Right hindlimb (tissue), 1 donor: Measurements from ENCODE around the gene PRR7.

Experiments
- DNase-seq: peaks from one replicate; pipeline ENCODE4 v3.0.0-alpha.2; 2018

The PRR7 gene

DNA sequence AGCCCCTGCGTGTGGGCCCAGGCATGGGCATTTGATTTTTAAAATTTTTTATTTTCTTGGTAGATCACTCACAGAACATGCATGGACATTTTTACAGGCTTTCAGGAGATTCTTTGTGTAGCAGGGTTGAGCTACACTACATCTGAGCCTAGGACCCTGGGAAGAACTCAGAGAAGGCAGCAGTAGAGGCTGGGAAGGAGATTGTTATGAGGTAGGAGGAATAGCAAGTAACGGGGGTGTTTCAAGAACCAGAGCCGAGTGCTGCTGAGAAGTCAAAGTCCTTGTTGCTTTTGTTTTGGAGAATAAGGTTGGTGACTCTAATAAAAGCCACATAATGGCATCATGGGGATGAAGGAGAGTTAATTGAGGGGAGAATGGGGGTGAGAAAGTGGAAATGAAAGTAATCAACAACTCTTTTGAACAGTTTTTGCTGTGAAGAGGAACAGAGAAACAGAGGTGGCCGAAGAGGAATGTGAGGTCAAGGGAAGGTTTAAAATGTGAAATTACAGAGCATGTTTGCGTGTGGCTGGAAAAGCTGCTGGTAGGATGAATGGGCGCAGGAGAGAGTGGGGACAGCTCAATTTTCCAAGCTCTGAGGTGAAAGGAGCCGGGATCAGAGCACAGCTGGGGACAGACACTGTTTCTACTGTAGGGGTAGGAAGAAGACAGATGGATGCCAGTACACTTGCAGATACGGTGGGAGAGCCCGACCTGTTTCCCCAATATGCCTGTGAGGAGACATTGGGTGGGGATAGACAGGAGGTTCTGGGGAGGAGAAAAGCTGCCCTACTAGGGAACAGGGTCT, 55.5 kb downstream of the PRR7 start:
- DNase-seq: no peak

DNA sequence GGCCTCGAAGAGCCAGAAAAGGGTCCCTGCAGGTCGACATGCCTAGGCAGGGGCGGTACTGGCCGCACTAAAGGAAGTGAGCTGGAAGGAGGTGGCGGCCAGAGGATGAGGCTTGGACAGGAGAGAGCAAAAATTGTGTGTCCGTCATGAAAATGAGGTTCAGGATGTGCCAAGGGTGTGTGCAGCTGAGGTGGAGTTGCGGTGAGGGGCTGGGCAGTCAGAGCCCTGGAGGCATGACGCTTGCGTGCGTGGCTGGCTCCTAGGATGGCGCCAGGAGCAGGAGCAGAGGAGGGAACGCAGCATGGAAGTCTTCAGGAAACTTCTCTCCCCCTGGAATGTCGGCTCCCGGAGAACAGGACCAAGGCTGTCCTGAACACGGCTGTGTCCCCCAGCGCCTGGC, 56.3 kb downstream of the PRR7 start:
- no peak for DNase-seq

DNA sequence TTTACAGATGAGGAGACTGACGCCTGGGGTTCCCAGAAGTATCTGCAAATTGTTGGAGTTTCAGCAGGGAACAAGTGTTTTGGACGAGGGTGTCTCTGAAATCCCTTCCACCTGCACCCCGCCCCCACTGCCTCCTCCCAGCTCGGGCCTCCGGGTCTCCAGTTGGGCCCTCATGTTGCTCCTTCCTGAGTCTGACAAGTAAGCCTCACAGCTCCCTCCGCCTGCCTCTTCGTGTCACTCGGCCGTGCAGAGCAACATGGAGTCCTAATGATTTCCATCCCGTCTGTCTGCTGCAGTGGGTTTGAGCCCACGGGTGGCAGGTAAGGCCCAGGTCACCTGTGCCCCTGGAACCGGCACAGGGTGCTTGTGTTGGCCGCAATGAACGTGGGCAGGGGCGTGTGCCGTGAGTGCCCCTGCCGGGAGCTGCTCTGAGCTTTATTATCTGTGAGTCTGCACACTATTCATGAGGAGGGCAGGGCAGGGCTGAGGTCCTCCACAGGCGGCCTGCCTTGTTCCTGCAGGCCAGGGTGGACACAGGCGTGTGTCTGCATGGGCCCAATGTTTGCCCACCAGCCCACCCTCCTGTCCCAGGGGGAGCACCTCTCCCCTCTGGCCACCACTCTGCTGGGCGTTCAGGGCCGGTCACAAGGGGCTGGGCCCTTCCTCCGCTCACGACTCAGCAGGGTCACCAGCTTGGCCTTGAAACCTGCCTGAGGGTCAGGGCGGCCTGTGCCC, 56.9 kb downstream of the PRR7 start:
- no peak for DNase-seq

DNA sequence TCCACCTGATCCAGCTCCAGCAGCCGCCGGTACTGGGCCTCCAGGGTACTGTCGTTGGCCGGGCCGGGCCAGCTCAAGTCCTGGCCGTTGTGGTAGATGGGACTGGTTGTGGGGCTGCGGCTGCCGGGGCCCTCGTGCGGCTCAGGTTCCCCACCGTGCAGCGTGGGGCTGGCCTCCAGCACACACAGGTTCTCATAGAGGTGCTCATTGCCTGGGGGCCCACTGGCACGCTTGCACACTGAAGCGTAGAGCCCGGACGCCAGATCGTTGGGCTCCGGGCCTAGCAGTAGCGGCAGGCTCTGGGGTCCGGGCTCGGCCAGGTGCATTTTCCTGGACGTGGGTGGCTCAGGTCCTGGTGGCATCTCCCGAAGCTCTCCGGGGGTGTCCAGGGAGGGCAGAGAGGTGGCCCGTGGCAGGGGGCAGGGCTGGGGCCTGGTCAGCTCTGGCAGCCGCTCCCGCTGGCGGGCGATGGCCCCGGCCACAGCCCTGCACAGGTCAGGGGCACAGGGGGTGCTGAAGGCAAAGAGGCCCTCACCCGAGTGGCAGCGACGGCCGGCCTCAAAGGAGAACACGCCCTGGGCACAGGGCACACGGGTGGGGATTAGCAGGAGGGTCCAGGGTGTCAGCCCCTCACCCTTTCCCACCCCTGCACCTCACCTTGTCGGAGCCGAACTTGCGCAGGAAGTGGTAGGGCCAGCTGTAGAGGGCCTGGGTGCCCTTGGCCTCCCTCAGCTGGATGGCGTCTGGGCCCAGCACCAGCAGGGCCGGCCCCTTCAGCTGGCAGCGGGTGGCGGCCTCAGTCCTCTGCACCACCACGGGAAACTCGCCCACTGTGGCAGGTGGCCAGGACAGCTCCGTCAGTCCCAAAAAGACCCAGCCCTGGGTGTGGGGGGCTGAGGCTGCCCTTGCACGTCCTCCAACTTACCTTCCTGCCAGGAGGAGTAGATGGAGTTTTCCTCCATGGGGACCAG, 57.8 kb downstream of the PRR7 start:
- no peak for DNase-seq

DNA sequence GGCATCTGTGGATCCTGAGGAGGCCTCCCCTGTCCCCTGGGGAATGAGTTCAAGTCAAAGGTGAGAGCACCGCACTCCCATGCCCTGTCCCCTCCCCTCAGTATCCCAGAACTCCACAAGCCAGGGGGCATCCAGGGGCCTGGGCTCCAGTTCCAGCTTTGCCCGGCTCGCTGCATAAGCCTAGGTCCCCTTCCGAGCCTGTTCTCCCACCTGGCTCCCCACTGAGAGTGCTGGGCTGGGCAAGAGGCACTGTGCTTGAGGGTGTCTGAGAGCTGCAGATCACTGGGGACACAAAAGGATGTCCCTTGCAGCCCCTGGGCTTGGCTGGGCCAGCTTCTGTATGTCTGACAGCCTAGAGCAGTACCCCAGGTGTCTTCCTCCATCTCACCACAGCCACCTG, 58.5 kb downstream of the PRR7 start:
- no peak for DNase-seq
